ENCODE results near the gene C12orf76. TPM values are rescaled to one million over a fixed set of nuclear protein-coding genes. Genes with fewer than 3 reads are reported as not detected.

Gene C12orf76
- total and polyA plus RNA-seq, 9 of the 15 experiments (the other 6 are each of a cell fraction or from before 2014, with no cell fraction given) = 6.3 to 38.6 (median 12.3) TPM

DNA sequence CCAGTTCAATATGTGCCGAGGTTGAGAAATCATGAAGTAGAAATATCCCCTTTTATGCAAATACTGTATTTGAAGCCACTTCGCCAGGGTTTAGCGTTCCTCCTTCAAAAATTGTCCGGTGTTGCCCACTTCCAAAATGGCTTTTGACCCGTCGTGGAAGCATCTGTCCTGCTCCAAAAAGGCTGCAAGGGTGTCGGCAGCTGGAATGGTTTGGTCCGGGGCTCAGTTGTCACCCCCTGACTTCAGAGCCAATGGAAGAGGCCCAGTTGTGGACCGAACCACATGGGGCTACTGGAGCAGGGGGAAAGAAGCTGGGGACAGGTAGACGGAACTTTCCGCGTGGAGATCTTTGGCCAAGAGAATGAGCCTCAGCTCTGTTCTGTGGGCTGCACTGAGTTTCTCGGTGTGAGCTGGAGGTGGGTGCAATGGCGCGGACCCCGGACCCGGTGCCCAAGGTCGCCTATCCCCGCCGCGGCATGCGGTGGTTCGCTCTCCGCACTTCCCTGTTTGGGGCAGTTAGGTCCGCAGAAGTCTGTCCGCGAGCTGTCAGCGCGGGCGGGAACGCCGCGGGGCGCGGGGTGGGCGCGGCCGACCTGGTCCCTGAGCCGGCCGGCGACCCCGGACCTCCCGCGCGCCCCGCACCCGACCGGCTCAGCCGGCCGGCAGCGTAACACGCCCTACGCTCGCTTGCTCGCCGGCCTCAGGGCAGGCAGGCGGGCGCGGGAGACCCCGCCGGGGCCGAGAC is 49.2 kb downstream of the C12orf76 start, which contains the start of gene ANKRD13A (continued):
- TF ChIP-seq, protein P1, sequence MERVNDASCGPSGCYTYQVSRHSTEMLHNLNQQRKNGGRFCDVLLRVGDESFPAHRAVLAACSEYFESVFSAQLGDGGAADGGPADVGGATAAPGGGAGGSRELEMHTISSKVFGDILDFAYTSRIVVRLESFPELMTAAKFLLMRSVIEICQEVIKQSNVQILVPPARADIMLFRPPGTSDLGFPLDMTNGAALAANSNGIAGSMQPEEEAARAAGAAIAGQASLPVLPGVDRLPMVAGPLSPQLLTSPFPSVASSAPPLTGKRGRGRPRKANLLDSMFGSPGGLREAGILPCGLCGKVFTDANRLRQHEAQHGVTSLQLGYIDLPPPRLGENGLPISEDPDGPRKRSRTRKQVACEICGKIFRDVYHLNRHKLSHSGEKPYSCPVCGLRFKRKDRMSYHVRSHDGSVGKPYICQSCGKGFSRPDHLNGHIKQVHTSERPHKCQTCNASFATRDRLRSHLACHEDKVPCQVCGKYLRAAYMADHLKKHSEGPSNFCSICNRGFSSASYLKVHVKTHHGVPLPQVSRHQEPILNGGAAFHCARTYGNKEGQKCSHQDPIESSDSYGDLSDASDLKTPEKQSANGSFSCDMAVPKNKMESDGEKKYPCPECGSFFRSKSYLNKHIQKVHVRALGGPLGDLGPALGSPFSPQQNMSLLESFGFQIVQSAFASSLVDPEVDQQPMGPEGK (CRISPR knock-in tag; IDR thresholded peaks at IDR 0.05; ENCODE audit: borderline replicate concordance) = 0 out of 2 replicates have a peak, but pooled peaks have one; percentile 39
- no peak for TF ChIP-seq KHSRP (IDR thresholded peaks at IDR 0.05)
- TF ChIP-seq ZBTB17 (CRISPR knock-in tag; IDR thresholded peaks at IDR 0.05) = 0 out of 2 replicates have a peak, but pooled peaks have one; percentile 56
- TF ChIP-seq, protein P2, sequence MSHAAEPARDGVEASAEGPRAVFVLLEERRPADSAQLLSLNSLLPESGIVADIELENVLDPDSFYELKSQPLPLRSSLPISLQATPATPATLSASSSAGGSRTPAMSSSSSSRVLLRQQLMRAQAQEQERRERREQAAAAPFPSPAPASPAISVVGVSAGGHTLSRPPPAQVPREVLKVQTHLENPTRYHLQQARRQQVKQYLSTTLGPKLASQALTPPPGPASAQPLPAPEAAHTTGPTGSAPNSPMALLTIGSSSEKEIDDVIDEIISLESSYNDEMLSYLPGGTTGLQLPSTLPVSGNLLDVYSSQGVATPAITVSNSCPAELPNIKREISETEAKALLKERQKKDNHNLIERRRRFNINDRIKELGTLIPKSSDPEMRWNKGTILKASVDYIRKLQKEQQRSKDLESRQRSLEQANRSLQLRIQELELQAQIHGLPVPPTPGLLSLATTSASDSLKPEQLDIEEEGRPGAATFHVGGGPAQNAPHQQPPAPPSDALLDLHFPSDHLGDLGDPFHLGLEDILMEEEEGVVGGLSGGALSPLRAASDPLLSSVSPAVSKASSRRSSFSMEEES (CRISPR knock-in tag; IDR thresholded peaks at IDR 0.05) = no peak
- TF ChIP-seq, protein P3, sequence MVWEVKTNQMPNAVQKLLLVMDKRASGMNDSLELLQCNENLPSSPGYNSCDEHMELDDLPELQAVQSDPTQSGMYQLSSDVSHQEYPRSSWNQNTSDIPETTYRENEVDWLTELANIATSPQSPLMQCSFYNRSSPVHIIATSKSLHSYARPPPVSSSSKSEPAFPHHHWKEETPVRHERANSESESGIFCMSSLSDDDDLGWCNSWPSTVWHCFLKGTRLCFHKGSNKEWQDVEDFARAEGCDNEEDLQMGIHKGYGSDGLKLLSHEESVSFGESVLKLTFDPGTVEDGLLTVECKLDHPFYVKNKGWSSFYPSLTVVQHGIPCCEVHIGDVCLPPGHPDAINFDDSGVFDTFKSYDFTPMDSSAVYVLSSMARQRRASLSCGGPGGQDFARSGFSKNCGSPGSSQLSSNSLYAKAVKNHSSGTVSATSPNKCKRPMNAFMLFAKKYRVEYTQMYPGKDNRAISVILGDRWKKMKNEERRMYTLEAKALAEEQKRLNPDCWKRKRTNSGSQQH (CRISPR knock-in tag; IDR thresholded peaks at IDR 0.05) = peak; percentile 82
- TF ChIP-seq, protein P4, sequence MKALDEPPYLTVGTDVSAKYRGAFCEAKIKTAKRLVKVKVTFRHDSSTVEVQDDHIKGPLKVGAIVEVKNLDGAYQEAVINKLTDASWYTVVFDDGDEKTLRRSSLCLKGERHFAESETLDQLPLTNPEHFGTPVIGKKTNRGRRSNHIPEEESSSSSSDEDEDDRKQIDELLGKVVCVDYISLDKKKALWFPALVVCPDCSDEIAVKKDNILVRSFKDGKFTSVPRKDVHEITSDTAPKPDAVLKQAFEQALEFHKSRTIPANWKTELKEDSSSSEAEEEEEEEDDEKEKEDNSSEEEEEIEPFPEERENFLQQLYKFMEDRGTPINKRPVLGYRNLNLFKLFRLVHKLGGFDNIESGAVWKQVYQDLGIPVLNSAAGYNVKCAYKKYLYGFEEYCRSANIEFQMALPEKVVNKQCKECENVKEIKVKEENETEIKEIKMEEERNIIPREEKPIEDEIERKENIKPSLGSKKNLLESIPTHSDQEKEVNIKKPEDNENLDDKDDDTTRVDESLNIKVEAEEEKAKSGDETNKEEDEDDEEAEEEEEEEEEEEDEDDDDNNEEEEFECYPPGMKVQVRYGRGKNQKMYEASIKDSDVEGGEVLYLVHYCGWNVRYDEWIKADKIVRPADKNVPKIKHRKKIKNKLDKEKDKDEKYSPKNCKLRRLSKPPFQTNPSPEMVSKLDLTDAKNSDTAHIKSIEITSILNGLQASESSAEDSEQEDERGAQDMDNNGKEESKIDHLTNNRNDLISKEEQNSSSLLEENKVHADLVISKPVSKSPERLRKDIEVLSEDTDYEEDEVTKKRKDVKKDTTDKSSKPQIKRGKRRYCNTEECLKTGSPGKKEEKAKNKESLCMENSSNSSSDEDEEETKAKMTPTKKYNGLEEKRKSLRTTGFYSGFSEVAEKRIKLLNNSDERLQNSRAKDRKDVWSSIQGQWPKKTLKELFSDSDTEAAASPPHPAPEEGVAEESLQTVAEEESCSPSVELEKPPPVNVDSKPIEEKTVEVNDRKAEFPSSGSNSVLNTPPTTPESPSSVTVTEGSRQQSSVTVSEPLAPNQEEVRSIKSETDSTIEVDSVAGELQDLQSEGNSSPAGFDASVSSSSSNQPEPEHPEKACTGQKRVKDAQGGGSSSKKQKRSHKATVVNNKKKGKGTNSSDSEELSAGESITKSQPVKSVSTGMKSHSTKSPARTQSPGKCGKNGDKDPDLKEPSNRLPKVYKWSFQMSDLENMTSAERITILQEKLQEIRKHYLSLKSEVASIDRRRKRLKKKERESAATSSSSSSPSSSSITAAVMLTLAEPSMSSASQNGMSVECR (CRISPR knock-in tag; IDR thresholded peaks at IDR 0.05) = peak; percentile 73
- peak; percentile 88 for TF ChIP-seq TAF1 (IDR thresholded peaks at IDR 0.05; ENCODE audit: control insufficient read depth, extremely low read depth, insufficient read depth, low read length, severe bottlenecking)

All from K562 (cell line).